Measurements from ENCODE around the gene FNDC3A. TPM values are rescaled to one million over a fixed set of nuclear protein-coding genes. Genes with fewer than 3 reads are reported as not detected.
A peak's percentile ranks its signal among the peaks of the same experiment; 100 is the strongest.

FNDC3A gene
- total RNA-seq, 1 donor from 2014 or later: 61.4 TPM

- Histone ChIP-seq H3K36me3 (no peaks in the 10 kb centered on the region), H3K27ac (no peak within 1 kb of the TSS), H3K27me3 (ENCODE audit: low read depth) (peaks cover 44% of the 10 kb centered on the region), H3K4me3 (peak within 1 kb of the TSS; percentile 52), H3K9me3 (no peaks in the 10 kb centered on the region), H3K4me1 (peaks cover 17% of the 10 kb centered on the region)
- TF ChIP-seq CTCF (IDR thresholded peaks at IDR 0.05): peak; percentile 26
- ATAC-seq: peak; percentile 74 to 81
- intact Hi-C loops (cut with DNase I): no loop called here
- peak; percentile 53 for DNase-seq
Measured at GRCh38 chr13:49220036-49220855, 244.5 kb downstream of the FNDC3A start, which contains the start of gene MLNR. Gene MLNR, plus strand, starts transcription at chr13:49220338. Its CDS starts 0 bp downstream, at chr13:49220338.

- no peak for DNase-seq
- Histone ChIP-seq H3K4me1 (peaks cover 17% of the 10 kb centered on the region), H3K4me3 (peak overlapping the region; percentile 52), H3K36me3 (no peaks in the 10 kb centered on the region), H3K27me3 (ENCODE audit: low read depth) (peaks cover 44% of the 10 kb centered on the region), H3K27ac (no peak overlapping the region), H3K9me3 (no peaks in the 10 kb centered on the region)
- ATAC-seq: peak in 1 of 2 donors; percentile 10
- intact Hi-C loops (cut with DNase I): no loop called here
- TF ChIP-seq CTCF (IDR thresholded peaks at IDR 0.05): no peak
Measured at GRCh38 chr13:49220856-49221589, 245.3 kb downstream of the FNDC3A start.

- Histone ChIP-seq H3K4me1 (peaks cover 17% of the 10 kb centered on the region), H3K36me3 (no peaks in the 10 kb centered on the region), H3K4me3 (no peak overlapping the region), H3K9me3 (no peaks in the 10 kb centered on the region), H3K27me3 (ENCODE audit: low read depth) (peaks cover 44% of the 10 kb centered on the region), H3K27ac (no peak overlapping the region)
- DNase-seq (no peak), ATAC-seq (no peak)
- TF ChIP-seq CTCF (IDR thresholded peaks at IDR 0.05): no peak
- intact Hi-C loops (cut with DNase I): no loop called here
Measured at GRCh38 chr13:49221590-49221965, 245.9 kb downstream of the FNDC3A start.

GRCh38 chr13:49225223-49226042 lies 249.7 kb downstream of the FNDC3A start:
- H3K4me3 ChIP-seq: no peak overlapping the region
- DNase-seq: no peak
- peaks cover 19% of the 10 kb centered on the region for H3K27me3 ChIP-seq (ENCODE audit: low read depth)
- intact Hi-C loops (cut with DNase I): no loop called here
- H3K36me3 ChIP-seq: no peaks in the 10 kb centered on the region
- H3K4me1 ChIP-seq: peaks cover 9% of the 10 kb centered on the region
- no peaks in the 10 kb centered on the region for H3K9me3 ChIP-seq
- ATAC-seq: peak; percentile 61 to 83
- H3K27ac ChIP-seq: no peak overlapping the region
- no peak for TF ChIP-seq CTCF (IDR thresholded peaks at IDR 0.05)

GRCh38 chr13:49226613-49227012 lies 250.9 kb downstream of the FNDC3A start:
- ATAC-seq (no peak), DNase-seq (no peak)
- no peak overlapping the region for H3K4me3 ChIP-seq
- no peaks in the 10 kb centered on the region for H3K9me3 ChIP-seq
- H3K27ac ChIP-seq: no peak overlapping the region
- H3K27me3 ChIP-seq (ENCODE audit: low read depth): peaks cover 7% of the 10 kb centered on the region
- intact Hi-C loops (cut with DNase I): no loop called here
- no peaks in the 10 kb centered on the region for H3K36me3 ChIP-seq
- no peaks in the 10 kb centered on the region for H3K4me1 ChIP-seq
- no peak for TF ChIP-seq CTCF (IDR thresholded peaks at IDR 0.05)
